ENCODE data around the gene BMPR1A.

DNA sequence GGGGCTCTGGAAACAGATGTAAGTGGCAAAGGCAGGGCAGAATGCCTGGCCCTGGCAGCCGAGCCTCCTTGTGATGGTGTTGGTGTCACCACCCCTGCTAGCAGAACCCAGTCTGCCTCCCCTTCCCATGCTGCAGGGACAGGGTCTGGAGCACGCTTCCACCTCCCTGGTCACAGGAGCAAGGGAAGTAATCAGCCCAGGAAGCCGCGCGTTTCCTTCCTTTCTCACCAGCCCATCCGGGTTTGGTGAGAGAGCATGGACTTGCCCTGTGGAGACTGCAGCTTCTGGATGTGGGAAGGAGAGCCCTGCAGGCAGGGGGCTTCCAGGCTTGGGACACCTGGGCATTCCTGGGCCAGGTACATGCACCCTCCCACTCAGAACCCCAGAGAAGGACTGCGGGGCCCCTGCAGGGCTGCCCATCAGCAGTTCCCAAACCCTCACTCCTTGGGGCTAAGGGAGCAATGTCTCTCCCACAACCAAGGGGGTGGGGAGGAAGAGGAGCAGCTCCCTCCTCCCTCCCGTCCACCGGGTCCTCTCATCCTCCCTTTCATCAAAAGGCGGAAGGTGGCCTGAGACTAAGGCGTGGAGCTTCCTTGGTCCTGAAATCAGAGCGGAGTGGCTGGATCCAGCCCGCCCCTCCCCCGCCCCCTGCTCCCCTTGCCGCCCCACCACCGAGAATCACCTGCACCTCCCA, 199.2 kb downstream of the BMPR1A start:
- TF ChIP-seq, protein P1, sequence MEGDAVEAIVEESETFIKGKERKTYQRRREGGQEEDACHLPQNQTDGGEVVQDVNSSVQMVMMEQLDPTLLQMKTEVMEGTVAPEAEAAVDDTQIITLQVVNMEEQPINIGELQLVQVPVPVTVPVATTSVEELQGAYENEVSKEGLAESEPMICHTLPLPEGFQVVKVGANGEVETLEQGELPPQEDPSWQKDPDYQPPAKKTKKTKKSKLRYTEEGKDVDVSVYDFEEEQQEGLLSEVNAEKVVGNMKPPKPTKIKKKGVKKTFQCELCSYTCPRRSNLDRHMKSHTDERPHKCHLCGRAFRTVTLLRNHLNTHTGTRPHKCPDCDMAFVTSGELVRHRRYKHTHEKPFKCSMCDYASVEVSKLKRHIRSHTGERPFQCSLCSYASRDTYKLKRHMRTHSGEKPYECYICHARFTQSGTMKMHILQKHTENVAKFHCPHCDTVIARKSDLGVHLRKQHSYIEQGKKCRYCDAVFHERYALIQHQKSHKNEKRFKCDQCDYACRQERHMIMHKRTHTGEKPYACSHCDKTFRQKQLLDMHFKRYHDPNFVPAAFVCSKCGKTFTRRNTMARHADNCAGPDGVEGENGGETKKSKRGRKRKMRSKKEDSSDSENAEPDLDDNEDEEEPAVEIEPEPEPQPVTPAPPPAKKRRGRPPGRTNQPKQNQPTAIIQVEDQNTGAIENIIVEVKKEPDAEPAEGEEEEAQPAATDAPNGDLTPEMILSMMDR (conservative IDR thresholded peaks at IDR 0.05), result no peak
- no peak for TF ChIP-seq EZH2 (IDR thresholded peaks at IDR 0.05; ENCODE audit: low read depth)

Data from PC-9 (cell line).